Measurements from ENCODE around the gene EBP.

Gene EBP

DNA sequence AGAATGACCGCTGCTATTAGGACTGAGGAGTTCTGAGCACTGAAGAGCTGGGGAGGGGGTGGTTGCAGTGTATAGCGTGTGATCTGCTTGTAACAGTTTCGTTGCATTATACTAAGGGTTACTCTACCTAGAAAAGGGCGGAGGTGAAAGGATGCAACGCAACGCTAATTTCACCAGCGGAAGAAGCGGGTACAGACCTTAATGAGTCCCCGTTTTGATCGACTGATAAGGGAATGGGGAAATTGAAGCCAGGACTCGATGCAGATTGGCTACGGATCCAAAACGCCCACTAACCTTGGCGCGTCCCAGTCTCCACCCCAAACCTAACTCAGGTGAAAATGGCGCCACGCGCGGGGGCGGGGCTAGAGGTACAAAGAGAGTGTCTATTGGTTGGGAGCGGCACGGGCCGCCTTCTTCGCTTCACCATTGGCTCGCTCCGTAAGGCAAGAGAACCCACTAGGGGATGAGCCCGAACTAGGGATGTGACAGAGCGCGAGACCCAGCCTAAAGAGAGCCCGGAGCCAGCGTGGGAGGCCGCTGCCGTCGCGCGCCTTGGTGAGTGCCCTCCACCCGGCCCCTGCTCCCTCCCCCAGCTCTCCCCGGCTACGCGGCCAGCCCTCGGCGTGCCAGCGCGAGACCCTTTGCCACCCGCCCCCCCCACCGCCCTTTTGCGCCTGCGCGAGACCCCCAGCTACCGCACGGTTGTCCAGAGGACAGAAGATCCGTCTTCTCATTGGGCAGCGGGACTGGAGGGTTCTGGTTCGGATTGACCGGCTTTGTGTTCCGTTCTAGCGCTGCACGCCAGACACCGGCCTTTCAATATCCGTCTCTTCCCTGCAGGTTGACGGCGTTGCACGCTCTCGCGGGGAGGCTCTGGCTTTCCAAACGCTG, at the start of gene EBP:
Gene EBP, plus strand, starts transcription at position 456 of the 891 bp plus-strand sequence. CDS start 1,964 bp downstream, outside the sequence.
- DNase-seq (ENCODE audit: low read depth in 1 of 2, low spot score in 1 of 2) = peak; percentile 80 to 93

DNA sequence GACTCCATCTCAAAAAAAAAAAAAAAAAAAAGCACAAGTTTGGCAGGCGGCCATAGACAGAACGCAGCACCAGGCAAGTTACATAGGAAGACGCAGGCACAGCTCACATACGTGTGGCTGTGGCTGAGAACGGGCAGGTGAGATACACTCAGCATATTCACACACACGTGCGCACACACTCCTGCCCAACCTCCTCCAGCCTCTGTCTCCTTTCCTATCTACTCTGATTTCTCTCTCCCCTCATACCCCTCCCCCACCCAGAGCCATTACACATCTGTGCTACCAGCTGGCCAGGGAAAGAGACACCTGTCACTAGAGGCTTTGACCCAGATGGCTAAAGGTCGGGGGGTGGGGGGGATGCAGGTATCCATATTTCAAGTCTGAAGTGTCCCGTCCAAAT, 49.4 kb upstream of the EBP start:
- DNase-seq (ENCODE audit: low read depth in 1 of 2, low spot score in 1 of 2) = no peak

DNA sequence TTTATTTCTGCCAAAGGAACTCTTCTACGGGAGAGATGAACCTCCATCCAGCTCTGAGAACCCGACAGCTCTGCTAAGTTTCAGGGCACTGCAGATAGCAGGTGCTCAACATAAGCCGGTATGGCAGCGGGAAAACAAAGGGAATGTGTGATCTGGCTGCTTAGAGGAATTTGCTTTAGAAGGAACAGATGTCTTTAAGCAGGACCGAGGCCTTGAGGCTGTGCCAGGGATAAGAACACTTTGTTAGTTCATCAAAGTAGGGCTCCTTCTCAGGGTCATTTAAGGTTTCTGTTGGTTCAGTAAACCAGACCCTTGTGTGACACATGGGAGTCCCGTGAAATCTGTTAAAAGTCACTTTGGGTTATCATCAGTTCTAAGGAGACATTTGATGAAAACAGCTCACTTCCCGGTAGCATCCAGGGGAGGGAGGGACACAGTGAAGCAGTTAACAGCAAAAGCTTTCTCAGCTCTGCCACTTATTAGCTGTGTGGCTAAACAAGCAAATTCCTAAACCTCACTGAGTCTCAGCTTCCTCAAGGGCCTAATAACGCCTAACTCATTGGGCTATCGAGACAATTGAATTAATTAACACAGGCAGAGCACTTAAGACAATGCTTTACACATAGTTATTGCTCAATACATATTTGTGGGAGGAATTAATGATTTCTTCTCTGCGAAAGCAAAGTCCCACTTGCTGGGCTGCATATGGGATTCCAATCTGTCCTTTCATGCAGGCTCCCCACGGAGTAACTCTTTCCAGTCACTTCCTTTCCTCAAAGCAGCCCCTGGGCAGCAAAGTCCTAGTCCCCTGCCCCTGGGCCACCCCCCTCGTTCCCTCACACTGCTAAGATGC, 48.5 kb upstream of the EBP start:
- DNase-seq (ENCODE audit: low read depth in 1 of 2, low spot score in 1 of 2) = no peak

DNA sequence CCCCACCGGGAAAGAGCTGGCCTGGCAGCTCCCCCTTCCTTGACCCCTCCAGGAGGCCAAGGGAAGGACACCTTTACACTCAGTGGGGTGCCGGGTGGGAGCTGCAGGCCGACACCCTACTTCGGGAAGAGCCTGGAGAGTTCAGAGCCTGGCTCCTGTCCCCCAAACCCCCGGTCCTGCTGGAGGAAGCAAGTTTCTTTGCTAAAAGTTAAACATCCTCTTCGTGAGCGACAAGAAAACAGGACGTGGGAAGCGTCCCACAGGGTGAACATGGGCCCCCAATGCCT, 48.0 kb upstream of the EBP start:
- no peak for DNase-seq (ENCODE audit: low read depth in 1 of 2, low spot score in 1 of 2)

DNA sequence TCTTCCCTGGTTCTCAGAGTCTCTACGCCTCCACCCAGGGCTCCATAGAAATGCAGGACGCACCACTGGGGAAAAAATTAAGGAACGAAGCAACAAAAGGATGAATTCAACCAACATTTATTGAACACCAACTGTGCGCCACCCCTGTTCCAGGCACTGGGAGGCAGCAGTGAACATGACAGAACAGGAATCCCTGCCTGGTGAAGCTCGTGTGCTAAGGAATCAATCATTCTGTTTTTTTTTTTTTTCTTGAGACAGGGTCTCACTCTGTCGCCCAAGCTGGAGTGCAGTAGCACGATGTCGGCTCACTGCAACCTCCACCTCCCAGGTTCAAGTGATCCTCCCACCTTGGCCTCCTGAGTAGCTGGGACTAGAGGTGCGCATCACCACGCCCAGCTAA, 47.5 kb upstream of the EBP start:
- no peak for DNase-seq (ENCODE audit: low read depth in 1 of 2, low spot score in 1 of 2)

DNA sequence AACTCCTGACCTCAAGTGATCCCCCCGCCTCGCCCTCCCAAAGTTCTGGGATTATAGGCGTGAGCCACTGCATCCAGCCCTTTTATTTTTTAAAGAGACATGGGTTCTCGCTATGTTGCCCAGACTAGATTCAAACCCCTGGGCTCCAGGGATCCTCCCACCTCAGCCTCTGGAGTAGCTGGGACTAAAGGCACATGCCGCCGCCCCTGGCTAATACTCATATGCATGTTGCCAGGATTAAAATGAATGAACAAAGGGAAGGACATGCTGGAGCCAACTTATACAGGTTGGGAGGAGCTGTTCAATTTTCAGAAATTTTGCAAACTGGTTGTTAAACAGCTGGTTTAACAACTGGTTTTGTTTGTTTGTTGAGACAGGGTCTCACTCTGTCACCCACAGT, 47.0 kb upstream of the EBP start:
- DNase-seq (ENCODE audit: low read depth in 1 of 2, low spot score in 1 of 2) = no peak

DNA sequence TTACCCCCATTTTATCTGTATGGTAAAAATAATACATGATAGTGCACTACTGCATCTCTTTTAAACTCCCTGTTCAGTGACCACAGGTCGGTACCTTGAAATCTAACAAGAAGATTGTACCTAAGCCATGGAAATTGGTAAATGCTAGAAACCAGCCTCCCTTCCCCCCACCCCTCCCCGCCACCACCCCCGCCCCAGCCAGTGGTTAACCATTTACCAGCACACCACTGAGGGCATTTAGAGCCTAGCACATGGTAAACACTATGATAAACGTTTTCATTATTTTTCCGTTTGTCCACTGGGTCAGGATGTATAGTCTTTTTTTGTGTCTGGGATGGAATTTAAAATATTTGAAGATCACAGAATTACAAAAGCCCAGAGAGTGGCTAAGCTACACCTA, 46.3 kb upstream of the EBP start:
- no peak for DNase-seq (ENCODE audit: low read depth in 1 of 2, low spot score in 1 of 2)

DNA sequence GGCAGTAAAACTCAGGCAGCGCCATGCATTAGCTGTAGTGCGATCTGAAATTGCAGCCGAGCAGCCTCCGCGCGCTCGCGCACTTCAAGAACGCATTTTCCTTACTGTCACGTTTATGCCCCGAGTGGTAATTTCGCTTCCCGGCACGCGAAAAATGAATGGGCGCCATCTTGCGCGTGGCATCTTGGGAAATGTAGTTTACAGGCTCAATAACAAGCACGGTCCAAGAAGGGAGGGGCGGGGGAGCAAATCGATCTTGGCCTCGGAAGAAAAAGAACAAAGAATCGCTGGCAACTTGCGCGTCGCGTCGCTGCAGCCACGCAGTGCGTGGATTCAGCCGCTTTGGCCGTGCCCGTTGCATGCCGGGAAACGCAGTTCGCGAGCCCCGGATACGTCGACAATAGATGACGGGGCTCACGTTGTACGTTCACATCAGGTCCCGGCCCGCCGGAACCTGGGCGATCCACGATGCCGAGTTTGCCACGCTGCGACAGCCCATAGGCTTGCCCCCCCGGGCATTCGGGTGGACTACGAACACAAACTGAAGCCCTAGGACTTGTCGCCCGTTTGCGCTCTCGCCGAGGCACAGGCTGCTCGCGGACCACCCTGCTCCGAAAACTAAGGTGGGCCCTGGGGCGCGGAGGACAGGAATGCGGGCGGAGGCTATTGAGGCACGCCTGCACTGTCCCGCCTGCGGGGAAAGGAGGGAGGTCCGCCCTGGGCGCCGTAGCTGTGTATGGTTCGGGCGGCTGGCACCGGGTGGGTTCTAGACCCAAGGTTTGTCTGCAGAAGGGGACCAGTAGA, 45.6 kb upstream of the EBP start, which contains the start of gene FTSJ1:
Gene FTSJ1, plus strand, starts transcription at position 426 of the 804 bp plus-strand sequence. CDS start 1,849 bp downstream, outside the sequence.
- peak; percentile 56 to 85 for DNase-seq (ENCODE audit: low read depth in 1 of 2, low spot score in 1 of 2)

DNA sequence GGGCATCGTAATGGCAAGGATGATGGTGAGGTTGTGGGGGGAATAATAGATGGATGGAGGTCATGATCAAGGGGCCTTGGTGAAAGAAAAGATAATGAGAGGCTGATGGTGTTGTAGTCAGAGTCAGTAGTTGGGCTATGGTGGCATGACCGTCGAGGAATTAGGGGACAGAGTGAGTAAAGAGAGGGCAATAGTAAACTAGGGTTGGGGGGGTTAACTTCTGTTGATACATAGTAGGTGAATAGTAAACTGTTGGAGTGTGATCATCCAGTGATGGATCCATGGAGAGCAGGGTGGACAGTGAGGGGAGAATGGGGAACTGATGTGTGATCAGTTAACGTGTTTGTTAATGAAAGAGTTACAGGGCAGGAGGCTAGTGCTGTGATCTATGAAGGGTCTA, 44.7 kb upstream of the EBP start:
- no peak for DNase-seq (ENCODE audit: low read depth in 1 of 2, low spot score in 1 of 2)

DNA sequence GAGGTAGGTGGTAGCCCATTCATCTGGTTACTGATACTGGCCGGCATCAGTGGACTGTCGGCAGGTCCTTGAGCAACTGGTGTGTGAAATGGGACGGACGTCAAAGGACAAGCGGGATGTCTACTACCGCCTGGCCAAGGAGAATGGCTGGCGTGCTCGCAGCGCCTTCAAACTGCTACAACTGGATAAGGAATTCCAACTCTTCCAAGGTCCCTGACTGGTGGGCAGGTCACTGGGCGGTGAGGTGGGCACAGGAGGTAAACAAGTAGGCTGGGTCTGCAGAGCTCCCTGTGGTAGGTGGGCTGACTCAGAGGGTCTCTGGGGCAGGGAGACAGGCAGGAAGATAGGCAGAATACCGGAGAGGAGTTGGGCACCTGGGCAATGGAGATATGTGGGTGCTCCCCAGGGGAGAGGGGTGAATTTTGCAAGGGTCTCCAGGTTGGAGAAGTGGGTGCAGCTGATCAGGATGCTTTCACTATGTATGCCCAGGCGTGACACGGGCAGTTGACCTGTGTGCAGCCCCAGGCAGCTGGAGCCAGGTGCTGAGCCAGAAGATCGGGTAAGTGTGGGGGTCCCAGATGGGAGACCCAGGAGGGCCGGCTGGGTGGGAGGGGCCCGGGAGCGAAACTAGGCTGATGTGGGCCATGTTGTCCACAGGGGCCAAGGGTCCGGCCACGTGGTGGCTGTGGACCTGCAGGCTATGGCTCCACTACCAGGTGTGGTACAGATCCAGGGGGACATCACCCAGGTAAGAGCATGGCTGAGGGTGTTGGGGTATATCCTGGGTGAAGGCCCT, 43.5 kb upstream of the EBP start:
- no peak for DNase-seq (ENCODE audit: low read depth in 1 of 2, low spot score in 1 of 2)

DNA sequence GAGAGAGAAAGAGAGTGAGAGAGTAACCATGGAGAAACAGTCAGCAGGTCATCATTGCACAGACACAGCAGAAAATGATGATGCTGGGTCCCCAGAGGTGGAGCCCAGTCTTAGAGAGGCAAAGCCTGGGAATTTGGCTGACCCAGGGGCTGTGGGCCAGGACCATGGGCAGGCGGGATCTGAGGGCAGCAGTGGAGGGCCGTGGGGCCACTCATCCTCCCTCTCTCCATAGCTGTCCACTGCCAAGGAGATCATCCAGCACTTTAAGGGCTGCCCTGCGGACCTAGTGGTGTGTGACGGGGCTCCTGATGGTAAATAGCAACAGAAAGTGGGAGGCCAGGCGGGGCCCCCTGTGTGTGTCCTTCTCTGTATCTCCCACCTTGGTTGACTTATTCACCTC, 42.8 kb upstream of the EBP start:
- no peak for DNase-seq (ENCODE audit: low read depth in 1 of 2, low spot score in 1 of 2)

DNA sequence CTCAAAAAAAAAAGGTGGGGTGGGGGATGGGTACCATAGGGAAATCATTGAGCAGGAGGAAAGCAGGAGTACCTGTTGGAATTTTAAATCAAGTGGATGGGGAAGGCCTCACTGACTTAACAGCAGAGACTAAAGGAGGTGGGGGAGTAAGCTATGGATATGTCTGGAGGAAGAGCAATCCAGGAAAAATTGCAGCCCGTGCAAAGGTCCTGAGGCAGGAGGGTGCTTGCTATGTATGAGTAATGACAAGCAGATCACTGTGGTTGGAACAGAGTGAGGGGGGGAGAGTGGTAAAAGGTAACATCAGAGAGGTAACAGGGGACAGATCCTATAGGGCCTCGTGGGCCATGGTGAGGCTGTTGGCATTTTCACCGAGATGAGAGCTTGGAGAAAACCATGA, 41.5 kb upstream of the EBP start:
- DNase-seq (ENCODE audit: low read depth in 1 of 2, low spot score in 1 of 2) = no peak

DNA sequence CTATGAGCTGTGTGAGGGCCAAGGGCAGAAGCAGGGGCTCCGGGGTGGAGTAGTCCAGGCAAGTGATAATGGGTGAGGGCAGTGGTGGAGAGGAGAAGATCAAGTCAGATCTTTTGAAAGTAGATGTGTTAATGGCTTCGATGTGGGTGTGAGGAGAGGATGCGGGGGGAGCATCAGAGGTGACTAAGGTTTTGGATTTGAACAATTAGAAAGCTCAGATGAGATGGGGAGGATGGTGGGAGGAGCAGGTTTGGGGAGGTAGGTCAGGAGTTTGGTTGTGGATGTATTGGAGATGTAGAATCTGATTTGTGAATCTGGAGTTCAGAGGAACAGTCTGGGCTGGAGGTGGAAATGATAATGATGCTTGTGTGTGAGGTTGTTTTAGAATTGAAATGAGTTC, 41.0 kb upstream of the EBP start:
- no peak for DNase-seq (ENCODE audit: low read depth in 1 of 2, low spot score in 1 of 2)

DNA sequence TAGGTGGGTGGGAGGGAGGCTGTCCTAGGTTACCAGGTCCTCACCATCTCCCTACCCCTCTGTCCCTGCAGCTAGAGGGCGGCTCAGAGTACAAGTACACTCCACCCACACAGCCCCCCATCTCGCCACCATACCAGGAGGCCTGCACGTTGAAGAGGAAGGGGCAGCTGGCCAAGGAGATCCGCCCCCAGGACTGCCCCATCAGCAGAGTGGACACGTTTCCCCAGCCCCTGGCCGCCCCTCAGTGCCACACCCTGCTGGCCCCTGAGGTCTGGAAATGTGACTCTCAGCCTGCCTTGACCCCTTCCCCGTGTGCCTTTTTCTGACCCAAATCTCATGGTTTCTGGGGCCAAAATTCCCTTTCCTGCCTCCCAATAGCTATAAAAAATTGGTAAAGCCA, 39.1 kb upstream of the EBP start:
- no peak for DNase-seq (ENCODE audit: low read depth in 1 of 2, low spot score in 1 of 2)

DNA sequence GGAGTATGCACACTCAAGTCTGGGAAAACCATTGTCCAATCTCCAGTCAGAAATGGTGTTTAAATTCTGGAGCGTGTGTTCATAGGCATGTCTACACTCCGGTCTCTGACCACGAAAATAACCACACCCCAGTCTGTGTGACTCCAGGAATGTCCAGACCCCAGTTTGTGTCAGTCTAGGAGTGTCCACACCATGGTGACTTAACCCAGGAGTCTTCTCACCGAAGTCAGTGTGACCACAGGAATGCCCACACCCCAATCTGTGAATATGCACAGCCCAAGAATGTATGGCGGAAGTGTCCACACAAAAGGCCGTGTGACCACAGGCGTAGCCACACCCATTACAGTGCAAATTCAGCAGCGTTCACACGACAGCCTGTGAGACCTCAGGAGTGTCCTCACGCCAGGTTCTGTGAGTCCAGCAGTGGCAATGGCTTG, 34.2 kb upstream of the EBP start:
- DNase-seq (ENCODE audit: low read depth in 1 of 2, low spot score in 1 of 2) = no peak

DNA sequence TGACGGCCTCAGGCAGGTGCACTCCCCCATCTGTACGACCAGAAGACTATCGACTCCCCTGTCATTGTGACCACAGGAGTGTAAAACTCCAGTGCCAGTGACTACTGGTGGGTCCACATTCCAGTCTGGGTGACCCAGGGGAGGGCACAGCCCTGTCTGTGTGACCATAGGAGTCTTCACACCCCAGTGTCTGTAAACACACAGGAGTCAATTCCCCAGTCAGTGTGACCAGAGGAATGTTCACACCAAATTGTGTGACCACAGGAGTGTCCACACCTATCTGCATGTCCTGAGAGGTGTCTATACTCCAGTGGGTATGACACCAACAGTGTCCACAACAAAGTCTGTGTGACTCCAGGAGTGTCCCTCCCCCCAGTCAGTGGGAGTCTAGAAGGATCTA, 33.6 kb upstream of the EBP start:
- no peak for DNase-seq (ENCODE audit: low read depth in 1 of 2, low spot score in 1 of 2)

DNA sequence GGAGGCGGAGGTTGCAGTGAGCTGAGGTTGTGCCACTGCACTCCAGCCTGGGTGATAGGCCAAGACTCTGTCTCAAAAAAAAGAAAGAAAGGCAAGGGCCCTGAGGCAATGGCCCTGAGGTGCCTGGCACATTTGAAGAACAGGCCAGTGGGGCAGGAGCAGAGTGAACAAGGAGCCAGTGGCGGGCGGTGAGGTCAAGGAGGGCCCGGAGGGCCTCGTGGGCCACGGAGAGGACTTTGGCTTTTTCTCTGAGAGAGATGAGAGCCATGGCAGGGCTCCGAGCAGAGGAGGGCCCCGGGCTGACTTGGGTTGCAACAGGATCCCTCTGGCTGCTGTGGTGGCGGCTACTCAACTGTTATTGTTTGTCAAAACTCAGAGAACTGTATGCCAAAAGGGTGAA, 32.3 kb upstream of the EBP start:
- DNase-seq (ENCODE audit: low read depth in 1 of 2, low spot score in 1 of 2) = no peak

DNA sequence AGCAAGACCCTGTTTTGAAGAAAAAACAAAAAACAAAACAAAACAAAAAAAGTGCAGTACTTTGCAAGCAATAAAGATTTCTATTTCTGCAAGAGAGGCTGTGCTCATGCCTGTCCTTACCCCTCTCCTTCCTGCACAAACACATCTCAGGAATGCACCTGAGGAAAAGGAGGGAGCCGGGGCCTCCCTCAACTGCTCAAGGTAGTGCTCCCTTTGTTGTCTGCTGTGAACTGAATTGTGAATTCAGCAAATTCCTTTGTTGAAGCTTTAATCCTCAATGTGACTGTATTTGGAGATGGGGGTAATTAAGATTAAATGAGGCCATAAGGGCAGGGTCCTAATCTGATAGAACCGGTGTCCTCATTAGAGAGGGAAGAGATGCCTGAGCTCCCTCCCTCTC, 31.7 kb upstream of the EBP start:
- DNase-seq (ENCODE audit: low read depth in 1 of 2, low spot score in 1 of 2) = no peak

DNA sequence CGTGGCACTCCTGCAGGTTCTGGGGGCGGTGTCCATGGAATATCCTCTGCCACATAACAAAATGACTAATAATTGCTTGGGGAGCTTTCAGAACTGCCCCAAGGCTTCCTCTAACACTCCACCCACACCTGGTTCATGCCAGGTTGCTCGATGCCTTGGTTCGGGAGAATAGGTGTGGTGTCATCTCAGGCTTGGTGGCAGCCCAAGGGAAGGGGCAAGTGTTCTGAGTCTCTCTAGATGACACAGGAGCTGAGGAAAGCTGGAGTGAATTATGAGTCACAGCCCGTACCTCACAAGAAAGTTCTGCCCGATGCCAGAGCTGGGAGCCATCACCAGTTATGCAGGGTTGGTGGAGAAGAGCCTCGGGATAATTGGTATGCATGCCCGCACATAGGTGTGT, 30.9 kb upstream of the EBP start:
- DNase-seq (ENCODE audit: low read depth in 1 of 2, low spot score in 1 of 2) = no peak

DNA sequence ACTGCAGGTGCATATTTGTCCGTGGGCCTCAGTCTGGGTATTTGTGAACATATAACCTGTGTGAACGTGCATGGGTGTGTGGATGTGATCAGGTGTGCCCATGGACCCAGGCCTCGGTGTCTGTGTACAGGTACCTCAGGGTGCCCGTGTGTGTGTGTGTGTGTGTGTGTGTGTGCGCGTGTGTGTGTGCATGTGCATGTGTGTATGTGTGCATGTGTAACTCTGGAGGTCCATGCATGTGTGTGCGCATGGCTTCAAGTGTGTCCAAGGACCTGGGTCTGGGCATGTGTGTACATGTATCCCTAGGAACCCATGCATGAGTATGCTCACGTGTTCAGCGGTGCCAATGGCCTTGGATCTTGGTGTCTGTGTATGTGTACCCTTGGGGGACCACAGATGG, 29.8 kb upstream of the EBP start:
- DNase-seq (ENCODE audit: low read depth in 1 of 2, low spot score in 1 of 2) = no peak
